ENCODE data around the gene GBE1. TPM values are rescaled to one million over a fixed set of nuclear protein-coding genes. Genes with fewer than 3 reads are reported as not detected.

Gene GBE1
- total RNA-seq, 1 experiment from 2014 or later: 9.2 TPM

DNA sequence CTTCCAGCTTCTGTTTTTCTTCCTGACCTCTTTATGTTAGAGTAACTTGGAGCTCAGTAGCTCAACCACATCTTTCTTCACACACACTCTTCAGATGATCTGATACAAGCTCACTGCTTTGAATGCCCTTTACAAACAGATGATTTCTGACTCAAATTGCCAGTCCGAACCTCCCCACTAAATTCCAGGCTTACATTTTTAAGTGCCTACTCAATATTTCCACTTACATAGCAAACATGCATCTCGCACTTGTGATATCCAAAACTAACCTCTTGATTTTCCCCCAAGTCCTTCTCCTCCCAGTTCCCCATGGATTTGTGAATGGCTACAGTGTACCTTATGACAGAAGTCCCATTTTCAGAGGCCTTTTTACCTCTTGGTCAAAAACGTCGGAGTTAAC lies 139.1 kb downstream of the GBE1 start:
- Mint-ChIP-seq H3K36me3 (no peaks in the 10 kb centered on the region), H3K4me3 (no peak overlapping the region), H3K27me3 (ENCODE audit: low read depth) (no peaks in the 10 kb centered on the region), H3K9me3 (no peaks in the 10 kb centered on the region), H3K27ac (no peak overlapping the region), H3K4me1 (peaks cover 19% of the 10 kb centered on the region)
- no peak for DNase-seq (ENCODE audit: low spot score)
- ATAC-seq: no peak
- ChIA-PET CTCF (interaction anchor here (1.1 kb wide), 1 partner anchor 132 kb away, joined by 3 read pairs; no protein-coding TSS in a partner anchor), POLR2A (no interaction called here)
- TF ChIP-seq ELF4 (CRISPR knock-in tag; IDR thresholded peaks at IDR 0.05; ENCODE audit: low read depth): no peak
- TF ChIP-seq NR2C2 (CRISPR knock-in tag; IDR thresholded peaks at IDR 0.05): no peak
- no peak for TF ChIP-seq SMAD4 (CRISPR knock-in tag; IDR thresholded peaks at IDR 0.05)
- TF ChIP-seq, protein P1, sequence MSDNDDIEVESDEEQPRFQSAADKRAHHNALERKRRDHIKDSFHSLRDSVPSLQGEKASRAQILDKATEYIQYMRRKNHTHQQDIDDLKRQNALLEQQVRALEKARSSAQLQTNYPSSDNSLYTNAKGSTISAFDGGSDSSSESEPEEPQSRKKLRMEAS (CRISPR knock-in tag; IDR thresholded peaks at IDR 0.05): no peak
- TF ChIP-seq, protein P2, sequence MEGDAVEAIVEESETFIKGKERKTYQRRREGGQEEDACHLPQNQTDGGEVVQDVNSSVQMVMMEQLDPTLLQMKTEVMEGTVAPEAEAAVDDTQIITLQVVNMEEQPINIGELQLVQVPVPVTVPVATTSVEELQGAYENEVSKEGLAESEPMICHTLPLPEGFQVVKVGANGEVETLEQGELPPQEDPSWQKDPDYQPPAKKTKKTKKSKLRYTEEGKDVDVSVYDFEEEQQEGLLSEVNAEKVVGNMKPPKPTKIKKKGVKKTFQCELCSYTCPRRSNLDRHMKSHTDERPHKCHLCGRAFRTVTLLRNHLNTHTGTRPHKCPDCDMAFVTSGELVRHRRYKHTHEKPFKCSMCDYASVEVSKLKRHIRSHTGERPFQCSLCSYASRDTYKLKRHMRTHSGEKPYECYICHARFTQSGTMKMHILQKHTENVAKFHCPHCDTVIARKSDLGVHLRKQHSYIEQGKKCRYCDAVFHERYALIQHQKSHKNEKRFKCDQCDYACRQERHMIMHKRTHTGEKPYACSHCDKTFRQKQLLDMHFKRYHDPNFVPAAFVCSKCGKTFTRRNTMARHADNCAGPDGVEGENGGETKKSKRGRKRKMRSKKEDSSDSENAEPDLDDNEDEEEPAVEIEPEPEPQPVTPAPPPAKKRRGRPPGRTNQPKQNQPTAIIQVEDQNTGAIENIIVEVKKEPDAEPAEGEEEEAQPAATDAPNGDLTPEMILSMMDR (IDR thresholded peaks at IDR 0.05): no peak
- no peak for TF ChIP-seq USF2 (CRISPR knock-in tag; IDR thresholded peaks at IDR 0.05)
- no peak for TF ChIP-seq E2F1 (CRISPR knock-in tag; IDR thresholded peaks at IDR 0.05)
- TF ChIP-seq, protein P3, sequence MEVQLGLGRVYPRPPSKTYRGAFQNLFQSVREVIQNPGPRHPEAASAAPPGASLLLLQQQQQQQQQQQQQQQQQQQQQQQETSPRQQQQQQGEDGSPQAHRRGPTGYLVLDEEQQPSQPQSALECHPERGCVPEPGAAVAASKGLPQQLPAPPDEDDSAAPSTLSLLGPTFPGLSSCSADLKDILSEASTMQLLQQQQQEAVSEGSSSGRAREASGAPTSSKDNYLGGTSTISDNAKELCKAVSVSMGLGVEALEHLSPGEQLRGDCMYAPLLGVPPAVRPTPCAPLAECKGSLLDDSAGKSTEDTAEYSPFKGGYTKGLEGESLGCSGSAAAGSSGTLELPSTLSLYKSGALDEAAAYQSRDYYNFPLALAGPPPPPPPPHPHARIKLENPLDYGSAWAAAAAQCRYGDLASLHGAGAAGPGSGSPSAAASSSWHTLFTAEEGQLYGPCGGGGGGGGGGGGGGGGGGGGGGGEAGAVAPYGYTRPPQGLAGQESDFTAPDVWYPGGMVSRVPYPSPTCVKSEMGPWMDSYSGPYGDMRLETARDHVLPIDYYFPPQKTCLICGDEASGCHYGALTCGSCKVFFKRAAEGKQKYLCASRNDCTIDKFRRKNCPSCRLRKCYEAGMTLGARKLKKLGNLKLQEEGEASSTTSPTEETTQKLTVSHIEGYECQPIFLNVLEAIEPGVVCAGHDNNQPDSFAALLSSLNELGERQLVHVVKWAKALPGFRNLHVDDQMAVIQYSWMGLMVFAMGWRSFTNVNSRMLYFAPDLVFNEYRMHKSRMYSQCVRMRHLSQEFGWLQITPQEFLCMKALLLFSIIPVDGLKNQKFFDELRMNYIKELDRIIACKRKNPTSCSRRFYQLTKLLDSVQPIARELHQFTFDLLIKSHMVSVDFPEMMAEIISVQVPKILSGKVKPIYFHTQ (CRISPR knock-in tag; IDR thresholded peaks at IDR 0.05): no peak
- TF ChIP-seq, protein P4, sequence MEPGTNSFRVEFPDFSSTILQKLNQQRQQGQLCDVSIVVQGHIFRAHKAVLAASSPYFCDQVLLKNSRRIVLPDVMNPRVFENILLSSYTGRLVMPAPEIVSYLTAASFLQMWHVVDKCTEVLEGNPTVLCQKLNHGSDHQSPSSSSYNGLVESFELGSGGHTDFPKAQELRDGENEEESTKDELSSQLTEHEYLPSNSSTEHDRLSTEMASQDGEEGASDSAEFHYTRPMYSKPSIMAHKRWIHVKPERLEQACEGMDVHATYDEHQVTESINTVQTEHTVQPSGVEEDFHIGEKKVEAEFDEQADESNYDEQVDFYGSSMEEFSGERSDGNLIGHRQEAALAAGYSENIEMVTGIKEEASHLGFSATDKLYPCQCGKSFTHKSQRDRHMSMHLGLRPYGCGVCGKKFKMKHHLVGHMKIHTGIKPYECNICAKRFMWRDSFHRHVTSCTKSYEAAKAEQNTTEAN (CRISPR knock-in tag; IDR thresholded peaks at IDR 0.05): no peak
- TF ChIP-seq, protein P5, sequence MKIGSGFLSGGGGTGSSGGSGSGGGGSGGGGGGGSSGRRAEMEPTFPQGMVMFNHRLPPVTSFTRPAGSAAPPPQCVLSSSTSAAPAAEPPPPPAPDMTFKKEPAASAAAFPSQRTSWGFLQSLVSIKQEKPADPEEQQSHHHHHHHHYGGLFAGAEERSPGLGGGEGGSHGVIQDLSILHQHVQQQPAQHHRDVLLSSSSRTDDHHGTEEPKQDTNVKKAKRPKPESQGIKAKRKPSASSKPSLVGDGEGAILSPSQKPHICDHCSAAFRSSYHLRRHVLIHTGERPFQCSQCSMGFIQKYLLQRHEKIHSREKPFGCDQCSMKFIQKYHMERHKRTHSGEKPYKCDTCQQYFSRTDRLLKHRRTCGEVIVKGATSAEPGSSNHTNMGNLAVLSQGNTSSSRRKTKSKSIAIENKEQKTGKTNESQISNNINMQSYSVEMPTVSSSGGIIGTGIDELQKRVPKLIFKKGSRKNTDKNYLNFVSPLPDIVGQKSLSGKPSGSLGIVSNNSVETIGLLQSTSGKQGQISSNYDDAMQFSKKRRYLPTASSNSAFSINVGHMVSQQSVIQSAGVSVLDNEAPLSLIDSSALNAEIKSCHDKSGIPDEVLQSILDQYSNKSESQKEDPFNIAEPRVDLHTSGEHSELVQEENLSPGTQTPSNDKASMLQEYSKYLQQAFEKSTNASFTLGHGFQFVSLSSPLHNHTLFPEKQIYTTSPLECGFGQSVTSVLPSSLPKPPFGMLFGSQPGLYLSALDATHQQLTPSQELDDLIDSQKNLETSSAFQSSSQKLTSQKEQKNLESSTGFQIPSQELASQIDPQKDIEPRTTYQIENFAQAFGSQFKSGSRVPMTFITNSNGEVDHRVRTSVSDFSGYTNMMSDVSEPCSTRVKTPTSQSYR (CRISPR knock-in tag; IDR thresholded peaks at IDR 0.05): no peak
- TF ChIP-seq, protein P6, sequence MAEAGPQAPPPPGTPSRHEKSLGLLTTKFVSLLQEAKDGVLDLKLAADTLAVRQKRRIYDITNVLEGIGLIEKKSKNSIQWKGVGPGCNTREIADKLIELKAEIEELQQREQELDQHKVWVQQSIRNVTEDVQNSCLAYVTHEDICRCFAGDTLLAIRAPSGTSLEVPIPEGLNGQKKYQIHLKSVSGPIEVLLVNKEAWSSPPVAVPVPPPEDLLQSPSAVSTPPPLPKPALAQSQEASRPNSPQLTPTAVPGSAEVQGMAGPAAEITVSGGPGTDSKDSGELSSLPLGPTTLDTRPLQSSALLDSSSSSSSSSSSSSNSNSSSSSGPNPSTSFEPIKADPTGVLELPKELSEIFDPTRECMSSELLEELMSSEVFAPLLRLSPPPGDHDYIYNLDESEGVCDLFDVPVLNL (CRISPR knock-in tag; IDR thresholded peaks at IDR 0.05; ENCODE audit: borderline replicate concordance, low read depth): no peak
- TF ChIP-seq GABPB1 (CRISPR knock-in tag; IDR thresholded peaks at IDR 0.05): no peak
- no peak for TF ChIP-seq IRF1 (CRISPR knock-in tag; IDR thresholded peaks at IDR 0.05)
- TF ChIP-seq FOXP1 (CRISPR knock-in tag; IDR thresholded peaks at IDR 0.05; ENCODE audit: borderline replicate concordance): no peak
